ENCODE data around the gene RBPJ.

The RBPJ gene

GRCh38 chr4:26362745-26363439 is 42.1 kb downstream of the RBPJ start:
- TF ChIP-seq, protein P1, sequence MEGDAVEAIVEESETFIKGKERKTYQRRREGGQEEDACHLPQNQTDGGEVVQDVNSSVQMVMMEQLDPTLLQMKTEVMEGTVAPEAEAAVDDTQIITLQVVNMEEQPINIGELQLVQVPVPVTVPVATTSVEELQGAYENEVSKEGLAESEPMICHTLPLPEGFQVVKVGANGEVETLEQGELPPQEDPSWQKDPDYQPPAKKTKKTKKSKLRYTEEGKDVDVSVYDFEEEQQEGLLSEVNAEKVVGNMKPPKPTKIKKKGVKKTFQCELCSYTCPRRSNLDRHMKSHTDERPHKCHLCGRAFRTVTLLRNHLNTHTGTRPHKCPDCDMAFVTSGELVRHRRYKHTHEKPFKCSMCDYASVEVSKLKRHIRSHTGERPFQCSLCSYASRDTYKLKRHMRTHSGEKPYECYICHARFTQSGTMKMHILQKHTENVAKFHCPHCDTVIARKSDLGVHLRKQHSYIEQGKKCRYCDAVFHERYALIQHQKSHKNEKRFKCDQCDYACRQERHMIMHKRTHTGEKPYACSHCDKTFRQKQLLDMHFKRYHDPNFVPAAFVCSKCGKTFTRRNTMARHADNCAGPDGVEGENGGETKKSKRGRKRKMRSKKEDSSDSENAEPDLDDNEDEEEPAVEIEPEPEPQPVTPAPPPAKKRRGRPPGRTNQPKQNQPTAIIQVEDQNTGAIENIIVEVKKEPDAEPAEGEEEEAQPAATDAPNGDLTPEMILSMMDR (IDR thresholded peaks at IDR 0.05; ENCODE audit: low read length) = no peak
- no peak for TF ChIP-seq EZH2 (IDR thresholded peaks at IDR 0.05; ENCODE audit: borderline replicate concordance, low read length)
- no peaks in the 10 kb centered on the region for H3K27me3 ChIP-seq (ENCODE audit: insufficient read depth, low read length)
- H2AFZ ChIP-seq (ENCODE audit: low read length) = no peak overlapping the region
- peaks cover 3% of the 10 kb centered on the region for H3K79me2 ChIP-seq (ENCODE audit: insufficient read depth, low read length)
- H3K9ac ChIP-seq (ENCODE audit: low read length) = no peak overlapping the region
- H3K36me3 ChIP-seq (ENCODE audit: insufficient read depth, low read length) = no peaks in the 10 kb centered on the region
- no peak overlapping the region for H3K4me2 ChIP-seq (ENCODE audit: low read length)
- no peaks in the 10 kb centered on the region for H3K9me2 ChIP-seq (ENCODE audit: low read depth, low read length)
- H3K9me3 ChIP-seq (ENCODE audit: low read length) = no peaks in the 10 kb centered on the region
- H3K4me3 ChIP-seq (ENCODE audit: low read depth, low read length, poor library complexity, severe bottlenecking) = no peak overlapping the region
- H3K4me1 ChIP-seq (ENCODE audit: insufficient read depth, low read length, severe bottlenecking) = no peaks in the 10 kb centered on the region
- no peak overlapping the region for H3K27ac ChIP-seq (ENCODE audit: low read depth, low read length, poor library complexity, severe bottlenecking)
- H4K20me1 ChIP-seq (ENCODE audit: insufficient read depth, low read length) = no peaks in the 10 kb centered on the region
- H3F3A ChIP-seq (ENCODE audit: insufficient read depth, low read length) = no peaks in the 10 kb centered on the region

DNA sequence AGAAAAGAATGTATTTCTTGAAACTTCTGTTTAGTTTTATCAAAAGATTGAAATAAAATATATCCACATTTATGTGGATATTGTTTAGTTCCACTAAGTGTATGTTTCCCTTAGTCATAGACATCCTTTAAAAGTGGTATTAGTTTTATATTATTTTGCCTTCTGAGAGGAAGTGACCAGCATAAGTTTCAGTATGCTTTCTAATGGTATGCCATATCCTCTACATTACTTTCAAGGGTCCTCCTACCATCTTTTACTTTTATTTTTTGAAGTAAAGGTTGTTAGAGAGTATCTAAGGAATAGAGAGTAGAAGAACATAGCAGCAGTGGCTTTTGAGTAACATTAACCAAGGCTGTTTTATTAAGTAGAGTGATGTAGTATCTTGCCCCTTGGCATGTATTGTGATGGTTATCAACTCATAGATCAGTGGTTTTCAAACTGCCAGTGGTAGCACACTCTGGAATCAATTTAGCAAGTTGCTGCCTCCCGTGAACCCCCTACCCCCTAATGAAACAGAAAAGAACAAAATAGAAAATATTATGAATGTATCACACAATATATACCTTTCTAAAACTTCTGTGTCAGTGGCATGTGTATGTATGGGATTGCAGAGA is 44.8 kb downstream of the RBPJ start:
- TF ChIP-seq, protein P1 (IDR thresholded peaks at IDR 0.05; ENCODE audit: low read length) = no peak
- no peak for TF ChIP-seq EZH2 (IDR thresholded peaks at IDR 0.05; ENCODE audit: borderline replicate concordance, low read length)
- Histone ChIP-seq H3K79me2 (ENCODE audit: insufficient read depth, low read length) (no peaks in the 10 kb centered on the region), H3K4me3 (ENCODE audit: low read depth, low read length, poor library complexity, severe bottlenecking) (no peak overlapping the region), H3K36me3 (ENCODE audit: insufficient read depth, low read length) (no peaks in the 10 kb centered on the region), H3K27me3 (ENCODE audit: insufficient read depth, low read length) (no peaks in the 10 kb centered on the region), H3K9me3 (ENCODE audit: low read length) (no peaks in the 10 kb centered on the region), H3K4me1 (ENCODE audit: insufficient read depth, low read length, severe bottlenecking) (no peaks in the 10 kb centered on the region), H3F3A (ENCODE audit: insufficient read depth, low read length) (no peaks in the 10 kb centered on the region), H3K27ac (ENCODE audit: low read depth, low read length, poor library complexity, severe bottlenecking) (no peak overlapping the region), H3K4me2 (ENCODE audit: low read length) (no peak overlapping the region), H3K9me2 (ENCODE audit: low read depth, low read length) (no peaks in the 10 kb centered on the region), H2AFZ (ENCODE audit: low read length) (no peak overlapping the region), H4K20me1 (ENCODE audit: insufficient read depth, low read length) (no peaks in the 10 kb centered on the region), H3K9ac (ENCODE audit: low read length) (no peak overlapping the region)

DNA sequence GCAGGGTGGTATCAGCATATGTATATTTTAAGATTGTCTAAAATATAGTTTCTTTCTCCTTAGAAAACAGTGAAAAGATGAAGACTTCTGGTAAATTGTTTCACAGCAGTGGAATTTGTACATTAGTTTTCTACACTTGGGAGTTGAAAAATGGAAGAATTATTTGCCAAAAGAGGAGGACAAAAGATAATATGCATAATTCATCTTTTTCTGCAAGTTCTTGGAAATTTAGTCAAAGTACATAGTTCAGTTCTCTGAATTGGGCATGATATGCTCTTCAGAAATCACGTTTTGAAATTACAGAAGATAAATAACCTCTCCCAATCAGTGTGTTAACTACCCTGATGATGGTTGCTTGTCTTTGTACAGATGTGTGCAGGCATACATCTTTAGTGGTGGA is 47.0 kb downstream of the RBPJ start:
- H3K4me3 ChIP-seq (ENCODE audit: low read depth, low read length, poor library complexity, severe bottlenecking) = no peak overlapping the region
- peaks cover 13% of the 10 kb centered on the region for H3K4me1 ChIP-seq (ENCODE audit: insufficient read depth, low read length, severe bottlenecking)
- H4K20me1 ChIP-seq (ENCODE audit: insufficient read depth, low read length) = no peaks in the 10 kb centered on the region
- H2AFZ ChIP-seq (ENCODE audit: low read length) = no peak overlapping the region
- no peaks in the 10 kb centered on the region for H3K27me3 ChIP-seq (ENCODE audit: insufficient read depth, low read length)
- no peaks in the 10 kb centered on the region for H3K9me2 ChIP-seq (ENCODE audit: low read depth, low read length)
- no peak overlapping the region for H3K4me2 ChIP-seq (ENCODE audit: low read length)
- TF ChIP-seq EZH2 (IDR thresholded peaks at IDR 0.05; ENCODE audit: borderline replicate concordance, low read length) = no peak
- TF ChIP-seq, protein P1 (IDR thresholded peaks at IDR 0.05; ENCODE audit: low read length) = no peak
- no peaks in the 10 kb centered on the region for H3K79me2 ChIP-seq (ENCODE audit: insufficient read depth, low read length)
- H3F3A ChIP-seq (ENCODE audit: insufficient read depth, low read length) = no peaks in the 10 kb centered on the region
- no peaks in the 10 kb centered on the region for H3K9me3 ChIP-seq (ENCODE audit: low read length)
- no peak overlapping the region for H3K27ac ChIP-seq (ENCODE audit: low read depth, low read length, poor library complexity, severe bottlenecking)
- no peaks in the 10 kb centered on the region for H3K36me3 ChIP-seq (ENCODE audit: insufficient read depth, low read length)
- H3K9ac ChIP-seq (ENCODE audit: low read length) = no peak overlapping the region

All from OCI-LY1 (cell line).